Body of pancreas (tissue), 4 donors: ENCODE measurements around the gene GH1. TPM values are rescaled to one million over a fixed set of nuclear protein-coding genes. Genes with fewer than 3 reads are reported as not detected.
"Not testable (repeated sequence)": the region's sequence is repeated elsewhere in the genome, so short reads cannot be mapped to it uniquely, and the experiment has no call there.

Experiments used
- ATAC-seq: fragments of 150-250 bp; one replicate; pipeline ENCODE4 v1.9.1; 2016
- DNase-seq, 4 donors: peaks; one replicate each; pipeline ENCODE4 v3.0.0-alpha.2; 2019
- H3K27ac ChIP-seq, 4 donors: fragments of 200-600 bp; sonication (generic); 1 replicate in 3 of 4; 2 replicates in 1 of 4; pipeline versions ENCODE4 v1.5.1 to v1.6.1; 2016 to 2019; ENCODE audit warnings: mild to moderate bottlenecking in 1 of 4, mixed read lengths in 1 of 4, moderate library complexity in 1 of 4
- H3K27me3 ChIP-seq, 2 donors: fragments of 200-600 bp; sonication (generic); one replicate each; pipeline ENCODE4 v1.6.0; 2016; ENCODE audit warnings: mild to moderate bottlenecking in 1 of 2
- H3K36me3 ChIP-seq, 2 donors: fragments of 200-600 bp; sonication (generic); replicated peaks in 1 of 2; 2 replicates each; pipeline ENCODE4 v1.5.1; 2016; ENCODE audit warnings: low read depth in 2 of 2; ENCODE audit not compliant: insufficient read depth in 1 of 2
- H3K4me1 ChIP-seq: fragments of 200-600 bp; sonication (generic); one replicate; pipeline ENCODE4 v1.6.0; 2016
- H3K4me3 ChIP-seq, 2 donors: fragments of 200-600 bp; sonication (generic); 1 replicate in 1 of 2; 2 replicates in 1 of 2; pipeline ENCODE4 v1.5.1; 2016 to 2019
- H3K9me3 ChIP-seq, 3 donors: fragments of 200-600 bp; sonication (generic); 1 replicate in 2 of 3; 2 replicates in 1 of 3; pipeline ENCODE4 v1.5.1; 2016
- WGBS, 2 donors: methylation state at CpG; one replicate each; pipeline ENCODE4 v1.1.5; 2017; 5-methylcytosine and 5-hydroxymethylcytosine counted together
- intact Hi-C: fragments of 100-400 bp; cut with DNase I; formaldehyde crosslinking; loops from one replicate; pipeline ENCODE4 v1.15.1; 2023
- small RNA-seq: library from RNA; depleted of rRNA; stranded (forward); fragments of <200 nt; gene quantifications from one replicate; pipeline ENCODE3, GENCODE V24; 2016
- total RNA-seq, 2 donors: library from RNA; depleted of rRNA; stranded (reverse); fragments of >200 nt; gene quantifications; one replicate each; pipeline ENCODE4 v1.1.0, GENCODE V29; 2016

Gene GH1
- total RNA-seq, 2 donors from 2014 or later = not detected

DNA sequence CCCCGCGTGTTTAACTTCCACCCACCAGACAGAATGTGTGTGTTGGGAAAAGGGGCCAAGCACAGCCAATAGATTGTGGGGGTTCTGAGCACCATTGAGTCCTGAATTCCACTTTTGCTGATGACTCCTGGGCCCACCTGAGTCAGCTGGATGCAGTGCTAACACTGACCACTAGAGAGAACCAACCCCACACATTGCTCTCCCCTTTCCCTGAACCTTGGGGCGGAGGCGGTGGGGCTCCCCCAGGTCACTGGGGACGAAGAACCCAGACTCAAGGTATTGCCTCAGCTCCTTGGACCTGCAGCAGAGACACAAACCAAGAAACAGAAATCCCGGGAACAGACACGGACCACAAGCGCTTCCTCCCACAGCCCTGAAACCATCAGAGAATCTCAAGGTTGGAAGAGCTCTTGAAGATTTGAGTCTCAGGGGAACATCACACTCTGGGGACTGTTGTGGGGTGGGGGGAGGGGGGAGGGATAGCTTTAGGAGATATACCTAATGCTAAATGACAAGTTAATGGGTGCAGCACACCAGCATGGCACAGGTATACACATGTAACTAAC lies 44.5 kb downstream of the GH1 start:
- H3K9me3 ChIP-seq, H3K36me3 ChIP-seq, ATAC-seq, intact Hi-C loops, DNase-seq, H3K4me3 ChIP-seq, H3K27me3 ChIP-seq, H3K4me1 ChIP-seq, H3K27ac ChIP-seq: not testable (repeated sequence)
- WGBS, 2 donors = 74 to 97% methylated on average over 3 to 5 of the region's 8 CpGs

DNA sequence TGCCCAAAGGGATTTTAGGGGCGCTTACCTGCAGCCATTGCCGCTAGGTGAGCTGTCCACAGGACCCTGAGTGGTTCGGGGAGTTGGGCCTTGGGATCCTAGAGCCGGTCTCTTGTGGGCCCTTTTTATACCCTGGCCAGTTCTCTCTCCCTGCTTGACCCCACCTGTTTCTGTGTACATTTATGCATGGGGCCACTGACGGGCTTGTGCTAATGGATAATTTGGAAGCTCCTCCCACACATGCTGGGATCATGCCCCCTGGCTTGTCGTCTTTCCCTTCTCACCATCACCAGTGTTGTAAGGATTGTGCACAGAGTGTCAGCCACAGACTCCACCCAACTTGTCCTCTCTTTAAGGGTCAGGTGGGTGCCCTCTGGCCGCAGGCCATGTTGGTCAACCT lies 45.1 kb downstream of the GH1 start, which contains the start of gene CSH2:
TSS of gene CSH2 (minus strand) at position 101 of the 400 bp plus-strand sequence. CDS start at position 38, 63 bp downstream.
- H3K4me1 ChIP-seq, H3K36me3 ChIP-seq, H3K27ac ChIP-seq, DNase-seq, intact Hi-C loops, H3K4me3 ChIP-seq, ATAC-seq, H3K27me3 ChIP-seq, H3K9me3 ChIP-seq: not testable (repeated sequence)
- WGBS, 2 donors = 73 to 82% methylated on average over 2 of the region's 7 CpGs

DNA sequence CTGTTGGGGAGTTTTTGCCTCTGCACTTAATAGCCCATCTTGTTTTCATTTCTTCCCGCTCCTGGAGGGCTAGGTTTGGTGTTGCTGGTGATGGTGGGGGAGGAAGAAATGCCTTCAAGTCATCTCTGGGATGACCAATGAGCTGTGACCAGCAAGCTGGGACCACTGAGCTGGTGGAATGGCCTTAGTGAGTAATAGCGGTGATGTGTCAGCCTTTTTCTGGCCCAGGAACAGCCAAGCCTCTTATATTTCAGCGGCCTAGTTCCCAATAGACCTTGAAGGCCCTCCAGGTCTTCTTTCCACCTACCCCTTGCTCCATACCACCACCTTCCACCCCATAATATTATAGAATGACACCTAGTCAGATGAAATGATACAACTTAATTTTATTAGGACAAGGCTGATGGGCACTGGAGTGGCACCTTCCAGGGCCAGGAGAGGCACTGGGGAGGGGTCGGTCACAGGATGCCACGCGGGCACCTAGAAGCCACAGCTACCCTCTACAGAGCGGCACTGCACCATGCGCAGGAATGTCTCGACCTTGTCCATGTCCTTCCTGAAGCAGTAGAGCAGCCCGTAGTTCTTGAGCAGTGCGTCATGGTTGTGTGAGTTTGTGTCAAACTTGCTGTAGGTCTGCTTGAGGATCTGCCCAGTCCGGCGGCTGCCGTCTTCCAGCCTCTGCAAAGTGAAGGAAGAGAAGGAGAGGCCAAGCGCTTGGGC lies 46.8 kb downstream of the GH1 start:
- DNase-seq, H3K27ac ChIP-seq, ATAC-seq, H3K27me3 ChIP-seq, H3K4me3 ChIP-seq, H3K9me3 ChIP-seq, intact Hi-C loops, H3K36me3 ChIP-seq, H3K4me1 ChIP-seq: not testable (repeated sequence)
- 89 to 93% methylated on average over 13 to 14 of the region's 15 CpGs for WGBS, 2 donors

DNA sequence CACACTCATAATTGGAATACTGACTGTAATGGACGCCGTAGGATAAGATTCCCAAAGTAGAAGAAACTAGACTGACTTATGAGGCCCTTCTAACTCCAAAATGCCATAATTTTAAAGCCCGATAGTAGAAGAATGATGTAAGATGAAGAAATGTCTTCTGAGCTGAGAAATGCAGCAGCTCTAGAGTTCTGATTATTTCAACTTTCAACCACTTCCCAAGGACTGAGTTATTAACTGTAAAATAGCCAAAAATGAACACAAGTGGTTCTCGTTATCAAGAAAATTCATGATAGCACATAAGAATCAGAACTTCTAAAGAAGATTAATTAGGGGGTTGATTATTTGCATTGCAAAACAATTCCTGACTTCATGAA lies 48.4 kb downstream of the GH1 start:
- WGBS, 2 donors = 65 to 69% methylated on average over 4 of the region's 4 CpGs
- intact Hi-C loops, H3K4me1 ChIP-seq, H3K36me3 ChIP-seq, H3K27ac ChIP-seq, H3K4me3 ChIP-seq, ATAC-seq, H3K9me3 ChIP-seq, H3K27me3 ChIP-seq, DNase-seq: not testable (repeated sequence)

DNA sequence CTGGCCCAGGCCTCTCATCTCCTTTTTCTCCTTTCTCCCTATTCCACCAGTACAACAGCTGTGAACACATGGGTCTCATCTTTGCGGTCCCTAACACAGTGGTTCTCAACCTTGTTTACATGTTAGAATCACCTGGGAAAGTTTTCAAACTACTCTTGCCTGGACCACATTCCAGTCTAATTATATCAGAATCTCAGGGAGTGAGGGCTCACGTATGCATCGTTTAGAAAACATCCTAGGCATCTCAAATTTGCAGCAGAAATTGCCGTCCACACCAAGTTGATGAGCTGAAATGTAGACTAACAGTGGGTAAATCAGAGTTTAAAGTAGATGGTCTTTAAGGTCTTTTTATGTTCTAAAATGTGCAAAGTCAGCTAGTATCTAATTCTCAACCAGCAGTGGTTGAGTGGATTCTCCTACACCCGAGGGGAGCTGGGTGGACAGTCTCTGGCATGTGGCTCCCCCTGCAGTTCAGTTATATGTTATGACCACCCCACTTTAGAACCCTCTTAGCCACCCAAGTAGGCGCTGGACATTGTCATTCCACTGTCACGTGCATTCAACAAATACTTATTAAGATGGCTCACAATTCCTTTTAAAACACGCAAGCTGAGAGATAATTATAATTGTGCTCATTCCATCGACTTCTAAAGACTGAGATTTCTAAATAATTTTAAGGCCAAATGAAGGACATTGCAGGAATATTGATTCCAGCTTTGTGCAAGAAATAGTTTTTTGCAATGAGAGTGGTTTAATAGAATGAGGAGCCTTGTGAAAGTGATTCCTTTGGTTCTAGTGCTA lies 48.9 kb downstream of the GH1 start:
- H3K4me1 ChIP-seq, H3K27me3 ChIP-seq, H3K9me3 ChIP-seq, ATAC-seq, intact Hi-C loops, H3K27ac ChIP-seq, H3K36me3 ChIP-seq, DNase-seq, H3K4me3 ChIP-seq: not testable (repeated sequence)
- WGBS, 2 donors = 47 to 48% methylated on average over 9 of the region's 9 CpGs

Small RNAs within 50 kb of the gene (small RNA-seq; reads per million reads assigned to genes)
- gene AC040958.1 = not detected
- not detected for gene AC127029.1
- not detected for gene GH1

Other genes with a start within 250 kb of the GH1 start
- 1 to 10 TPM; 4.9 to 9.6 TPM for gene LIMD2, start 218.7 kb downstream of the GH1 start, total RNA-seq
- gene STRADA, start 177.0 kb downstream of the GH1 start, total RNA-seq = 10 to 100 TPM; 25.4 to 26.7 TPM
- 10 to 100 TPM; 42.2 to 56.8 TPM for gene CCDC47, start 145.2 kb downstream of the GH1 start, total RNA-seq
- gene DDX42, start 144.7 kb downstream of the GH1 start, total RNA-seq = 100 to 1,000 TPM; 114 to 116 TPM
- gene PSMC5, start 91.4 kb downstream of the GH1 start, total RNA-seq = 10 to 100 TPM; 55.0 to 59.4 TPM
- gene FTSJ3, start 91.2 kb downstream of the GH1 start, total RNA-seq = 10 to 100 TPM; 22.7 to 30.9 TPM
- gene SMARCD2, start 76.2 kb downstream of the GH1 start, total RNA-seq = 10 to 100 TPM; 75.8 to 87.9 TPM
- not detected for gene CSH2, start 45.2 kb downstream of the GH1 start, total RNA-seq
- gene GH2, start 36.9 kb downstream of the GH1 start, total RNA-seq = not detected
- not detected for gene CSH1, start 22.3 kb downstream of the GH1 start, total RNA-seq
- gene CSHL1, start 7.6 kb downstream of the GH1 start, total RNA-seq = not detected
- not detected for gene CD79B, start 13.5 kb upstream of the GH1 start, total RNA-seq
- 1 to 10 TPM in 1 of 2 donors, under 1 TPM in 1; 0.26 to 1.3 TPM for gene SCN4A, start 54.1 kb upstream of the GH1 start, total RNA-seq
- 1 to 10 TPM in 1 of 2 donors, under 1 TPM in 1; 0.52 to 1.6 TPM for gene PRR29, start 79.5 kb upstream of the GH1 start, total RNA-seq
- 10 to 100 TPM; 16.2 to 16.3 TPM for gene ICAM2, start 101.8 kb upstream of the GH1 start, total RNA-seq
- gene ERN1, start 211.3 kb upstream of the GH1 start, total RNA-seq = 10 to 100 TPM; 63.3 to 77.1 TPM